HepG2 (cell line): ENCODE results near the gene RIPK3. TPM values are rescaled to one million over a fixed set of nuclear protein-coding genes. Genes with fewer than 3 reads are reported as not detected.

ENCODE experiments used
- ATAC-seq: fragments of 200-7000 bp; cut with Tn5 transposase; 3 replicates; pipeline ENCODE4 v1.9.1; 2020; ENCODE audit warnings: mild to moderate bottlenecking, moderate library complexity
- BruUV-seq: library from RNA; stranded (reverse); fragments of 400-500 nt; replicated peaks from 2 replicates; lab custom pipeline; 2021; lab: Mats Ljungman, UMichigan
- CTCF ChIA-PET: fragments of 300-600 bp; formaldehyde crosslinking; extraction: SDS; loops from one replicate; lab custom pipeline; 2021; ENCODE audit warnings: low total read pairs, inconsistent platforms, low intra/inter-chr PET ratio; lab: Yijun Ruan, JAX
- POLR2A ChIA-PET: fragments of 350-600 bp; sonication (Branson Sonifier 250); formaldehyde crosslinking; loops from one replicate; lab custom pipeline; 2020; ENCODE audit warnings: antibody characterized with exemption, inconsistent platforms; lab: Yijun Ruan, JAX
- DNase-seq: peaks from one replicate; pipeline ENCODE4 v3.0.0-alpha.2; 2015; ENCODE audit warnings: low spot score
- FAIRE-seq: peaks from 3 replicates; lab custom pipeline; 2011; peaks lifted over from hg19 to GRCh38; lab: Jason Lieb, UNC
- H2AFZ ChIP-seq: one replicate; pipeline ENCODE4 v1.6.1; 2011; ENCODE audit warnings: low read length, inconsistent platforms
- H3K27ac ChIP-seq: fragments of 300-600 bp; 3 replicates; pipeline ENCODE4 v1.8.0; 2011; ENCODE audit warnings: mixed run types, mild to moderate bottlenecking, mixed read lengths, low read length, inconsistent platforms; ENCODE audit not compliant: insufficient read depth; ENCODE audit errors: extremely low read length
- H3K27me3 ChIP-seq, 2 experiments: fragments of 200-600 bp in 1 of 2; 2 replicates in 1 of 2; 3 replicates in 1 of 2; pipeline versions ENCODE4 v1.6.0 to v1.8.0; 2011; ENCODE audit warnings: low read length in 2 of 2, mild to moderate bottlenecking in 2 of 2, moderate library complexity in 2 of 2, inconsistent platforms in 1 of 2; ENCODE audit not compliant: insufficient read depth in 2 of 2, control insufficient read depth in 1 of 2
- H3K36me3 ChIP-seq, 2 experiments: fragments of 200-600 bp in 1 of 2; replicated peaks in 1 of 2; 2 replicates in 1 of 2; 3 replicates in 1 of 2; pipeline versions ENCODE4 v1.5.1 to v1.8.0; 2011; ENCODE audit warnings: low read length in 2 of 2, inconsistent platforms in 1 of 2; ENCODE audit not compliant: insufficient read depth in 2 of 2, control insufficient read depth in 1 of 2
- H3K4me1 ChIP-seq: 2 replicates; pipeline ENCODE4 v1.5.1; 2012; ENCODE audit warnings: low read length, inconsistent platforms; ENCODE audit not compliant: insufficient read depth
- H3K4me2 ChIP-seq: 2 replicates; pipeline ENCODE4 v1.6.0; 2011; ENCODE audit warnings: low read depth, low read length, inconsistent platforms
- H3K4me3 ChIP-seq, 3 experiments: fragments of 200-600 bp in 1 of 3; sonication (generic), shearing (Covaris generic) in 1 of 3; replicated peaks in 1 of 3; 2 replicates each; pipeline ENCODE4 v1.5.1; 2011 to 2016; ENCODE audit warnings: low read length in 3 of 3, inconsistent platforms in 2 of 3, low read depth in 2 of 3, mild to moderate bottlenecking in 2 of 3, control low read depth in 1 of 3, mixed read lengths in 1 of 3; ENCODE audit not compliant: insufficient read depth in 1 of 3
- H3K79me2 ChIP-seq: one replicate; pipeline ENCODE4 v1.6.1; 2011; ENCODE audit warnings: low read length, inconsistent platforms; ENCODE audit not compliant: insufficient read depth
- H3K9ac ChIP-seq: 2 replicates; pipeline ENCODE4 v1.6.0; 2011; ENCODE audit warnings: mild to moderate bottlenecking, low read depth, low read length, inconsistent platforms; ENCODE audit not compliant: insufficient read depth
- H3K9me3 ChIP-seq: 2 replicates; pipeline ENCODE4 v1.5.1; 2012; ENCODE audit warnings: mild to moderate bottlenecking, low read length
- H4K20me1 ChIP-seq: 2 replicates; pipeline ENCODE4 v1.6.0; 2011; ENCODE audit warnings: inconsistent platforms, mild to moderate bottlenecking, low read length, moderate library complexity; ENCODE audit not compliant: insufficient read depth
- DBP ChIP-seq: sonication (generic); formaldehyde crosslinking; IDR thresholded peaks from 2 replicates; pipeline ENCODE4 v1.4.0; 2020; ENCODE audit warnings: missing genetic modification reagents; ENCODE audit errors: not compliant biosample characterization
- ELF1 ChIP-seq: sonication (generic); formaldehyde crosslinking; IDR thresholded peaks from 2 replicates; pipeline ENCODE4 v1.4.0; 2020; ENCODE audit warnings: missing genetic modification reagents
- GLI4 ChIP-seq: sonication (generic); formaldehyde crosslinking; IDR thresholded peaks from 2 replicates; pipeline ENCODE4 v1.5.1; 2020; ENCODE audit warnings: missing genetic modification reagents, mild to moderate bottlenecking, moderate library complexity, borderline replicate concordance
- GMEB1 ChIP-seq: sonication (generic); formaldehyde crosslinking; IDR thresholded peaks from 2 replicates; pipeline ENCODE4 v1.5.1; 2020; ENCODE audit warnings: missing genetic modification reagents, mild to moderate bottlenecking, borderline replicate concordance
- SMAD1 ChIP-seq: sonication (generic); formaldehyde crosslinking; IDR thresholded peaks from 2 replicates; pipeline ENCODE4 v1.4.0; 2020; ENCODE audit warnings: missing genetic modification reagents, low read depth, mild to moderate bottlenecking, borderline replicate concordance
- TGIF2 ChIP-seq: IDR thresholded peaks from 2 replicates; pipeline ENCODE4 v1.6.1; 2016; ENCODE audit warnings: control low read depth, missing compliant biosample characterization
- ZNF253 ChIP-seq: sonication (generic); formaldehyde crosslinking; IDR thresholded peaks from 2 replicates; pipeline ENCODE4 v1.8.0; 2022; ENCODE audit warnings: mild to moderate bottlenecking, missing genetic modification reagents, borderline replicate concordance
- ZNF275 ChIP-seq: sonication (generic); formaldehyde crosslinking; IDR thresholded peaks from 2 replicates; pipeline ENCODE4 v1.8.0; 2022; ENCODE audit warnings: missing genetic modification reagents, mild to moderate bottlenecking, inconsistent platforms, borderline replicate concordance
- ZNF382 ChIP-seq: sonication (generic); formaldehyde crosslinking; IDR thresholded peaks from 2 replicates; pipeline ENCODE4 v1.5.0; 2020; ENCODE audit warnings: missing genetic modification reagents, mild to moderate bottlenecking, borderline replicate concordance
- ZNF414 ChIP-seq: sonication (generic); formaldehyde crosslinking; IDR thresholded peaks from 2 replicates; pipeline ENCODE4 v1.5.0; 2020; ENCODE audit warnings: missing genetic modification reagents
- ZNF546 ChIP-seq: sonication (generic); formaldehyde crosslinking; conservative IDR thresholded peaks from 2 replicates; pipeline ENCODE4 v1.8.1; 2023; ENCODE audit warnings: mild to moderate bottlenecking, missing genetic modification reagents
- ZSCAN25 ChIP-seq: sonication (generic); formaldehyde crosslinking; IDR thresholded peaks from 2 replicates; pipeline ENCODE4 v1.8.0; 2022; ENCODE audit warnings: mild to moderate bottlenecking, missing genetic modification reagents
- WGBS: methylation state at CpG from one replicate; pipeline ENCODE4 v1.1.6; 2017; ENCODE audit warnings: low lambda C conversion rate; 5-methylcytosine and 5-hydroxymethylcytosine counted together
- in situ Hi-C: cut with HindIII; loops from 2 replicates; pipeline ENCODE4 v1.10.0; 2017; ENCODE audit warnings: low pct_unique_long_range_greater_than_20kb; ENCODE audit not compliant: extremely low pct_ligation_motif_present
- intact Hi-C: fragments of 100-400 bp; cut with micrococcal nuclease; formaldehyde crosslinking; loops from one replicate; pipeline ENCODE4 v1.10.0; 2022; ENCODE audit not compliant: unreplicated experiment
- polyA plus RNA-seq, 8 experiments: library from polyadenylated mRNA; depleted of rRNA in 3 of 8; stranded (reverse) in 7 of 8; unstranded in 1 of 8; fragments of >200 nt; fragmentation: Illumina TruSeq in 4 of 8; extraction: Trizol in 4 of 8; gene quantifications; 2 replicates each; pipeline versions ENCODE4 v1.2.1 to v1.2.3, GENCODE V29; 2011 to 2016; ENCODE audit warnings: low read depth in 4 of 8, missing spikeins in 1 of 8, mixed read lengths in 1 of 8; ENCODE audit not compliant: insufficient read depth in 1 of 8
- total RNA-seq, 5 experiments: library from RNA; depleted of rRNA; stranded (reverse); fragments of >200 nt; fragmentation: Illumina TruSeq; extraction: Trizol; gene quantifications; 2 replicates each; pipeline ENCODE4 v1.2.3, GENCODE V29; 2016; ENCODE audit warnings: low read depth in 1 of 5
- TF ChIP-seq, protein P1 (sequence below): sonication (generic); formaldehyde crosslinking; IDR thresholded peaks from 2 replicates; pipeline ENCODE4 v1.4.0; 2020; ENCODE audit warnings: missing genetic modification reagents

Gene RIPK3
- total and polyA plus RNA-seq, 2 of the 13 experiments (the other 11 are each of a cell fraction or from before 2014, with no cell fraction given), result not detected

DNA sequence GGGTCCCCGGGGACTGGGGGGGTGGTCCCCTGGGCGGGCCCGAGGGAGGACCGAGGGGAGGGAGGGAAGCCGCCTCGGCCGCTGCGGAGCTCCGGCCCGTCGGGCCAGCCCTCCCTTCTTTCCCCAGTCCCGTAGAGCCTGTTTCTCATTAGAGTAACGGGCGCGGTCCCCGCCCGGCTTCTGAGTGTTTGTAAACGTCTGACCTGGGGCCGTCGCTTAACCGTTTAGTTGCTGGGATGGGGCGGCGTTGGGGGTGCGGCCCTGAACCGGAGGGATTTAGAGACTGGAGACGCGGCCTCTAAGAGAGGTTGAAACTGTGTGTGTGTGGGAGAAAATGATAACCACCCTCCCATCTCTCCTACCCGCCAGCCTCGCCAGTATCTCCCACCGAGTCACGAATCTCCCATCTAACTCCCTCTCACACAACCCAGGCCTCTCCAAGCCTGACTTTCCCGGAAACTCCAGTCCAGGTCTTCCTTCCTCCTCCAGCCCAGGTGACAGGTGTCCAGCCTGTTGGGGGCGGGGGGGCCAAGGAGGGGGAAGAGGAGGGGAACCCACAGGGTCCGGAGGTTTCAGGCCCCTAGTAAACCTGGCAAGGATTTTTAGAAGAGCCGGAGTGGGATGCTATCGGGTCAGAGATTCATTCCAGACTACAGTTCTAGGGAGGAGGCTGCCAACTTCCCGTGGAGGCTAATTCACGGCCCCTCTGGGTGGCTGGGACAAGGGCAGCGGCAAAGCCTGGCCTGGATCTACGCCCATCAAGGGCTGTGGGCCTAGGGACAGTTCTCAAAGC, 27.1 kb upstream of the RIPK3 start:
- ChIA-PET POLR2A (interaction anchor here (0.8 to 2.3 kb wide), 10 partner anchors 13 to 226 kb away, joined by 3 to 90 read pairs (median 6); partner anchors contain the start of genes CBLN3, CIDEB, EMC9 and KHNYN), CTCF (interaction anchor here (1.9 to 7.9 kb wide), 5 partner anchors 34 to 75 kb away, joined by 4 to 295 read pairs (median 30); partner anchors contain the start of genes ADCY4, CBLN3, KHNYN and SDR39U1)
- no peaks in the 10 kb centered on the region for H3K9me3 ChIP-seq
- intact Hi-C loops, result loop anchor here (5.0 kb wide), 1 partner anchor 195 kb away; no protein-coding TSS in a partner anchor
- no peak overlapping the region for H3K27ac ChIP-seq
- peak overlapping the region; percentile 64 for H2AFZ ChIP-seq
- H3K4me3 ChIP-seq, result peak overlapping the region; percentile 71 to 80 (median 74)
- peak overlapping the region; percentile 99 for H3K4me2 ChIP-seq
- DNase-seq (peak; percentile 92), ATAC-seq (peak; percentile 83), FAIRE-seq (no peak)
- no peaks in the 10 kb centered on the region for H3K36me3 ChIP-seq
- H3K9ac ChIP-seq, result peak overlapping the region; percentile 35; the same call in 1 of the 2 replicates
- H3K4me1 ChIP-seq, result peaks cover 26% of the 10 kb centered on the region
- 1% methylated on average over 40 of the region's 40 CpGs for WGBS
- in situ Hi-C loops, result loop anchor here (5.0 kb wide), 1 partner anchor 65 kb away; no protein-coding TSS in a partner anchor
- H4K20me1 ChIP-seq, result no peaks in the 10 kb centered on the region
- H3K27me3 ChIP-seq, result peaks cover 20 to 54% of the 10 kb centered on the region in 2 experiments
- no TSS peak for BruUV-seq
- H3K79me2 ChIP-seq, result no peaks in the 10 kb centered on the region
- TF ChIP-seq ZNF275 (CRISPR knock-in tag) (peak; percentile 54; the same call in 1 of the 2 replicates), ZNF253 (CRISPR knock-in tag) (0 out of 2 replicates have a peak, but pooled peaks have one; percentile 27), DBP (no peak), ZNF414 (0 out of 2 replicates have a peak, but pooled peaks have one; percentile 66), ELF1 (CRISPR knock-in tag) (peak; percentile 33), SMAD1 (CRISPR knock-in tag) (peak; percentile 87; the same call in 1 of the 2 replicates), ZNF546 (CRISPR knock-in tag) (0 out of 2 replicates have a peak, but pooled peaks have one; percentile 5), TGIF2 (CRISPR knock-in tag) (peak; percentile 31; the same call in 1 of the 2 replicates), GMEB1 (CRISPR knock-in tag) (no peak; the same call in none of the 2 replicates), GLI4 (CRISPR knock-in tag) (peak; percentile 26), ZSCAN25 (CRISPR knock-in tag) (no peak), ZNF382 (no peak)
- TF ChIP-seq, protein P1, sequence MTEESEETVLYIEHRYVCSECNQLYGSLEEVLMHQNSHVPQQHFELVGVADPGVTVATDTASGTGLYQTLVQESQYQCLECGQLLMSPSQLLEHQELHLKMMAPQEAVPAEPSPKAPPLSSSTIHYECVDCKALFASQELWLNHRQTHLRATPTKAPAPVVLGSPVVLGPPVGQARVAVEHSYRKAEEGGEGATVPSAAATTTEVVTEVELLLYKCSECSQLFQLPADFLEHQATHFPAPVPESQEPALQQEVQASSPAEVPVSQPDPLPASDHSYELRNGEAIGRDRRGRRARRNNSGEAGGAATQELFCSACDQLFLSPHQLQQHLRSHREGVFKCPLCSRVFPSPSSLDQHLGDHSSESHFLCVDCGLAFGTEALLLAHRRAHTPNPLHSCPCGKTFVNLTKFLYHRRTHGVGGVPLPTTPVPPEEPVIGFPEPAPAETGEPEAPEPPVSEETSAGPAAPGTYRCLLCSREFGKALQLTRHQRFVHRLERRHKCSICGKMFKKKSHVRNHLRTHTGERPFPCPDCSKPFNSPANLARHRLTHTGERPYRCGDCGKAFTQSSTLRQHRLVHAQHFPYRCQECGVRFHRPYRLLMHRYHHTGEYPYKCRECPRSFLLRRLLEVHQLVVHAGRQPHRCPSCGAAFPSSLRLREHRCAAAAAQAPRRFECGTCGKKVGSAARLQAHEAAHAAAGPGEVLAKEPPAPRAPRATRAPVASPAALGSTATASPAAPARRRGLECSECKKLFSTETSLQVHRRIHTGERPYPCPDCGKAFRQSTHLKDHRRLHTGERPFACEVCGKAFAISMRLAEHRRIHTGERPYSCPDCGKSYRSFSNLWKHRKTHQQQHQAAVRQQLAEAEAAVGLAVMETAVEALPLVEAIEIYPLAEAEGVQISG (CRISPR knock-in tag), result peak; percentile 75
